Measurements from ENCODE around the gene MON1B. TPM values are rescaled to one million over a fixed set of nuclear protein-coding genes. Genes with fewer than 3 reads are reported as not detected.
"Not testable (repeated sequence)": the region's sequence is repeated elsewhere in the genome, so short reads cannot be mapped to it uniquely, and the experiment has no call there.

The MON1B gene
- 6.7 and 7.4 TPM in 2 replicates for total RNA-seq (2014; rRNA removed; shearing (Covaris generic))

DNA sequence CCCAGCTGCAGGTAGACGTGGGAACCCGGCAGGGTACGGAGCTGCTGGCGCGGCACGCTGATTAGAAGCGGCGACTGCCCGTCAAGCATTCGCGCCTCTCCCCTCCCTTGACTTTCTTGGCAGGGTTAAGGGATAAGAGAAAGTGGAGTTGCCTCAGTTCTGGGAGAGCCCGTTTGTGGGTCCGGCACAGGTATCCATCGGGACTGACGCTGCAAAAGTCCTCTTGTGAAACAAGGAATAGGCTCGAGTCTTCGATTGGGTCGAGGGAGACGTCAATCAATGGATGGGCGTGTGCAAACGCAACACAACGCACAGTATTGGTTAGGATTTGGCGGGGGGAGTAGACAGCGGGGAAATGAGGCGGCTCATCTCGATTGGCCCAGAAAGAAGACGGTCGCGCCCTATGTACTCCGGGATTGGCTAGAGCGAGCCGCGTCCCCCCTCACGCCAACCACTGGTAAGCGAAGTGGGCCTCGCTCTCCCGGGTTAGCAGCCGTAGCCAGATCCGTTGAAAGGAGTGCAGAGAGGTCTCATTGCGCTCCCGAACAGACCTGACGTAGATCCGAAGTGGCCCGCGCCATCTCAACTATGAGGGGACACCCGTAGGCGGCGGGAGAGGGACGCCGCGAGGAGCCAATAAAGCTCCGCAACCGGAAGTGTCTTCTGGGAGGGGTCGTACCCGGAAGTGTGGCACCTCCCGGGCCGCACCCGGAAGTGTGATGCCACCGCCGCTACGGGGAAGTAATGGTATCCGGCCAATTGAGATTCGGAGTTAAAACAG lies at the start of gene MON1B:
Gene MON1B (plus strand): TSS at position 713 of the 781 bp plus-strand sequence. CDS start 296 bp downstream, outside the sequence.
- peak; percentile 99 for DNase-seq (ENCODE audit: low spot score)

GRCh38 chr16:77143364-77143763 lies 47.6 kb upstream of the MON1B start:
- no peak for DNase-seq (ENCODE audit: low spot score)

- DNase-seq (ENCODE audit: low spot score), result no peak
Observed at GRCh38 chr16:77148121-77148520, 42.9 kb upstream of the MON1B start.

- peak; percentile 9 for DNase-seq (ENCODE audit: low spot score)
Observed at GRCh38 chr16:77157346-77158058, 33.5 kb upstream of the MON1B start.

- no peak for DNase-seq (ENCODE audit: low spot score)
Observed at GRCh38 chr16:77158293-77158692, 32.7 kb upstream of the MON1B start.

- no peak for DNase-seq (ENCODE audit: low spot score)
Observed at GRCh38 chr16:77165006-77165405, 26.0 kb upstream of the MON1B start.

DNA sequence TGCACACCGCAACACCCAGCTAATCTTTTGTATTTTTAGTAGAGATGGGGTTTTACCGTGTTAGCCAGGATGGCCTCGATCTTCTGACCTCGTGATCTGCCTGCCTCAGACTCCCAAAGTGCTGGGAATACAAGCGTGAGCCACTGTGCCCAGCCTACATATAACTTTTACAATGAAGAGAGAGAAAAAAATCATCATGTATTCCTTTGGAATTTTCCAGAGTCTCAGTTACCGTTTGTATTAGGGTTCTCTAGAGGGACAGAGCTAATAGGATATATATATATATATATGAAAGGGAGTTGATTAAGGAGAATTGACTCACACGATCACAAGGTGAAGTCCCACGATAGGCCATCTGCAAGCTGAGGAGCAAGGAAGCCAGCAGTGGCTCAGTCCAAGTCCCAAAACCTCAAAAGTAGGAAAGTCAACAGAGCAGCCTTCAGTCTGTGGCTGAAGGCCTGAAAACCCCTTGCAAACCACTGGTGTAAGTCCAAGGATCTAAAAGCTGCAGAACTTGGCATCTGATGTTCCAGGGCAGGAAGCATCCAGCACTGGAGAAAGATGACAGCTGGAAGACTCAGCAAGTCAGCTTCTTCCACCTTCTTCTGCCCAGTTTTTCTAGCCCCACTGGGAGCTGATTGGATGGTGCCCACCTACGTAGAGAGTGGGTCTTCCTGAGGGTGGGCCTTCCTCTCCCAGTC lies 25.3 kb upstream of the MON1B start:
- not testable (repeated sequence) for DNase-seq (ENCODE audit: low spot score)

GRCh38 chr16:77166726-77167125 lies 24.3 kb upstream of the MON1B start:
- DNase-seq (ENCODE audit: low spot score), result no peak

GRCh38 chr16:77168901-77169300 lies 22.1 kb upstream of the MON1B start:
- DNase-seq (ENCODE audit: low spot score), result no peak

DNA sequence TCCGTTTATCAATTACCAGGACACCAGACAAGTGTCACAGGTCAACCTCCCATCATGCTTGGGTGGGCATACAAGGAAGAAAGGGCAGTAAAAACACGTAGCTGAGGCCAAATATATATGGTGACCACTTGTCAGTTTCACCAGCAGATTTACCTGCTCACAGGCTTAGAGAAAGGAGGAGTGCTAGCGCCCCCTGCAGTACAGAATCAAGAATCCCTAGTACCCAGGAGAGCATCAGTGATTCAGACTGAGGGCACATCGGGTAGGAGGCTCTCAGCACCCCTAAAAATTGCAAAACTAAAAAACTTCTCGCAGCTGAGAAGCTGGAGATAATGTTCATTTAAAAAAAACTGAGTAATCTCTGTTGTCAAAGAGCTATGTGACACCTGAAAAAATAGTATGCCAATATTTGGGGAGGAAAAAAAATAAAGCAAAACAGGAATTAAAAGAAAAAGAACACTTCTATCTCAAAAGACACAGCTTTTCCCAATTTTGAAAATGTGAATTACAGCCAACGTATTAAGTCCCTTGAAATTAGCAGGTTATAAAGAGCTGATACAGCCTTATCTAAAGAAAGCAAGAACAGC lies 21.2 kb upstream of the MON1B start:
- peak; percentile 55 for DNase-seq (ENCODE audit: low spot score)

- DNase-seq (ENCODE audit: low spot score), result no peak
Observed at GRCh38 chr16:77170805-77171204, 20.2 kb upstream of the MON1B start.

GRCh38 chr16:77171745-77172635 lies 19.0 kb upstream of the MON1B start:
- DNase-seq (ENCODE audit: low spot score), result peak; percentile 61

- no peak for DNase-seq (ENCODE audit: low spot score)
Observed at GRCh38 chr16:77172951-77173350, 18.0 kb upstream of the MON1B start.

GRCh38 chr16:77183137-77183536 lies 7.9 kb upstream of the MON1B start:
- DNase-seq (ENCODE audit: low spot score), result peak; percentile 31

DNA sequence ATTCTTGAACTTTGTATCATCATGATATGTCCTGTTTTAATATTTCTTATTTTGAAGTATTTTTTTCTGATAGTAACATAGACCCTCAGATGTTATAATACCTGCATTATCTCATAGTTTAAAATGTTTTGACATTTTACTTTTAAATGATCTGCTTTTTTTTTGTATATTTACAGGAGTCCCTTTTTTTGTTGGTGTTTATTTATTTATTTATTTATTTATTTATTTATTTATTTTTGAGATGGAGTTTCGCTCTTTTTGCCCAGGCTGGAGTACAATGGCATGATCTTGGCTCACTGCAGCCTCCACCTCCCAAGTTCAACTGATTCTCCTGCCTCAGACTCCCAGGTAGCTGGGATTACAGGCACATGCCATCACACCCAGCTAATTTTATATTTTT lies 4.7 kb upstream of the MON1B start:
- DNase-seq (ENCODE audit: low spot score), result not testable (repeated sequence)

- DNase-seq (ENCODE audit: low spot score), result no peak
Observed at GRCh38 chr16:77190190-77190477, 856 bp upstream of the MON1B start.

GRCh38 chr16:77191259-77191969 lies 424 bp downstream of the MON1B start:
- no peak for DNase-seq (ENCODE audit: low spot score)

- DNase-seq (ENCODE audit: low spot score), result no peak
Observed at GRCh38 chr16:77193377-77193776, 2.4 kb downstream of the MON1B start.

DNA sequence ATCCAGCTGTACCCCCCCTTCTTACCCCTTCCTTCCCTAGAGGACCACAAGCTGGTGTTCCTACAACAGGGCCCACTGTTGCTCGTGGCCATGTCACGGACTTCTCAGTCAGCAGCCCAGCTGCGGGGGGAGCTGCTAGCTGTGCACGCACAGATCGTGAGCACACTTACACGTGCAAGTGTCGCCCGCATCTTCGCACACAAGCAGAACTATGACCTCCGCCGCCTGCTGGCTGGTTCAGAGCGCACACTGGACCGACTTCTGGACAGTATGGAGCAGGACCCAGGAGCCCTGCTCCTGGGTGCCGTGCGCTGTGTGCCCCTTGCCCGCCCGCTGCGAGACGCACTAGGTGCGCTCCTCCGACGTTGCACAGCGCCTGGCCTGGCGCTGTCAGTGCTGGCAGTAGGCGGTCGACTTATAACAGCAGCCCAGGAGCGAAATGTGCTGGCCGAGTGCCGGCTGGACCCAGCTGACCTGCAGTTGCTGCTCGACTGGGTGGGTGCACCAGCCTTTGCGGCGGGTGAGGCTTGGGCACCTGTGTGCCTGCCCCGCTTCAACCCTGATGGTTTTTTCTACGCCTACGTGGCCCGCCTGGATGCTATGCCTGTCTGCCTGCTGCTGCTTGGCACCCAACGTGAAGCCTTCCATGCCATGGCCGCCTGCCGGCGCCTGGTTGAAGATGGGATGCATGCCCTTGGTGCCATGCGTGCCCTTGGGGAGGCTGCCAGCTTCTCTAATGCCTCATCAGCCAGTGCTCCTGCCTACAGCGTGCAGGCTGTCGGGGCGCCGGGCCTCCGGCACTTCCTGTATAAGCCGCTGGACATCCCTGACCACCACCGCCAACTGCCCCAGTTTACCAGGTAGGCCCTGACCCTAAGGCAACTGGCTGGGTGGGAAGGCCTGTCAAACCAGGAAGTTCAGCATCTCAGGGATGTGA lies 3.6 kb downstream of the MON1B start:
- DNase-seq (ENCODE audit: low spot score), result no peak

Data from H4 (cell line).